Stomach (tissue), 9 donors: ENCODE measurements around the gene POC1B. TPM values are rescaled to one million over a fixed set of nuclear protein-coding genes. Genes with fewer than 3 reads are reported as not detected.
A peak's percentile ranks its signal among the peaks of the same experiment; 100 is the strongest.

Experiments
- DNase-seq, 2 donors: peaks; one replicate each; pipeline versions ENCODE4 v3.0.0 to v3.0.0-alpha.2; 2013 to 2019
- H3K27ac ChIP-seq, 5 donors: fragments of 200-600 bp in 4 of 5; sonication (generic) in 4 of 5; one replicate each; pipeline ENCODE4 v1.5.1; 2013 to 2019; ENCODE audit warnings: mild to moderate bottlenecking in 1 of 5, moderate library complexity in 1 of 5
- H3K27me3 ChIP-seq, 3 donors: fragments of 200-600 bp; sonication (generic); one replicate each; pipeline ENCODE4 v1.5.1; 2017 to 2019; ENCODE audit warnings: mixed run types in 1 of 3
- H3K36me3 ChIP-seq, 4 donors: fragments of 200-600 bp; sonication (generic); 1 replicate in 3 of 4; 2 replicates in 1 of 4; pipeline ENCODE4 v1.5.1; 2016 to 2019
- H3K4me1 ChIP-seq, 4 donors: fragments of 200-600 bp; sonication (generic); one replicate each; pipeline ENCODE4 v1.5.1; 2016 to 2019
- H3K4me3 ChIP-seq, 4 donors: fragments of 200-600 bp; sonication (generic) in 3 of 4; one replicate each; pipeline ENCODE4 v1.5.1; 2016 to 2019; ENCODE audit warnings: mild to moderate bottlenecking in 1 of 4
- H3K9me3 ChIP-seq, 4 donors: fragments of 200-600 bp; sonication (generic); one replicate each; pipeline ENCODE4 v1.5.1; 2016 to 2019
- EP300 ChIP-seq: sonication (generic); formaldehyde crosslinking; IDR thresholded peaks from one replicate; pipeline ENCODE4 v1.6.1; 2017; ENCODE audit warnings: antibody characterized with exemption
- POLR2A ChIP-seq, 4 donors: fragments of 450-650 bp; IDR thresholded peaks; one replicate each; pipeline ENCODE4 v1.6.1; 2016; ENCODE audit warnings: antibody characterized with exemption in 4 of 4, control low read depth in 2 of 4, mild to moderate bottlenecking in 1 of 4, moderate library complexity in 1 of 4
- POLR2AphosphoS5 ChIP-seq, 3 donors: sonication (generic); formaldehyde crosslinking; IDR thresholded peaks; one replicate each; pipeline ENCODE4 v1.6.1; 2016; ENCODE audit warnings: antibody characterized with exemption in 3 of 3
- WGBS, 5 donors: extraction: QIAGEN DNeasy Blood & Tissue Kit in 3 of 5; methylation state at CpG; one replicate each; pipeline versions ENCODE4 v1.1.5 to v1.1.7; 2013 to 2018; 5-methylcytosine and 5-hydroxymethylcytosine counted together
- intact Hi-C: fragments of 100-400 bp; cut with DNase I; formaldehyde crosslinking; loops from one replicate; pipeline ENCODE4 v1.15.1; 2023; ENCODE audit warnings: low total_unique reads
- polyA plus RNA-seq, 3 donors: library from polyadenylated mRNA; stranded (reverse); fragments of 200-250 nt; gene quantifications; one replicate each; pipeline ENCODE4 v1.2.3, GENCODE V29; 2013
- total RNA-seq, 5 donors: library from RNA; depleted of rRNA; stranded (reverse); fragments of >200 nt; gene quantifications; one replicate each; pipeline versions ENCODE4 v1.1.0 to v1.2.3, GENCODE V29; 2014 to 2016
- TF ChIP-seq, protein P1 (sequence below), 7 experiments: fragments of 450-650 bp in 4 of 7; fragments of 200-600 bp in 3 of 7; sonication (generic) in 3 of 7; IDR thresholded peaks; one replicate each; pipeline ENCODE4 v1.5.1; 2016 to 2019; ENCODE audit warnings: antibody characterized with exemption in 7 of 7, control low read depth in 2 of 7, mild to moderate bottlenecking in 1 of 7
- donor health status: healthy with polysubstance abuse.
- donor health status: Bipolar disorder and iron deficiency.
- donor health status: healthy.

POC1B gene
- total and polyA plus RNA-seq, 8 donors, result 1.7 to 68.3 (median 18.3) TPM

DNA sequence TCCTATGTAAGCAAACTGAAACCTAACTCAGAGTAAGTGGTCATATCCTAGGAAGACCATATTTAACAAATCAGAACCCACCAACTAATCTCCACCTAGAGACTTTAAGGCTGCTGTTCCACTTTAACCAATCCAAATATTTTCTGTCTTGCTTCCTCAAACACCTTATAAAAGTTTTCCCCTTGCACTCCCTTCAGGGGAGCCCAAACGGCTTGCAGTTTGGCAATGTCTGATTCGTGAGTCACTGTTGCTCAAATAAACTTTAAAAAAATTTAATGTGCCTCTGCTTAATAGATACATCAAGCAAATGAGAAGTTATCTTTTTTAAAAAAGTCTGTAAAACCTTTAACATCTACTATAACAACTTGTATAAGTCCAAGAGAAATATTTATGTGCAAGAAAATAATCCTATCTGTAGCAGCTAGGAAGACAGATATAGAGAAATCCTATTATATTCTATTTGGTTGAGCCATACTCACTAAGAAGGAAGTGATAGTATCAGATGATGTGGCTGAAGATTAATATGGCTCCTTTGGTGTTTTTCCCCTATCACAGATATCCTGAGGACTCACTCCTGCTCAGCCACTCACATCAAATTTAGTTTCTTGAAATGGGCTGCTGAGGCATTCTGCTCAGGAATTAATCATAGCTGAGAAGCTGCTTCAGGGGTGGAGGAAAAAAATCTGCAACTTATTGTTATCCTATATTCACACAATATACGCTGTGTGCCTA lies 108.4 kb downstream of the POC1B start:
- Histone ChIP-seq H3K4me1 (peaks cover 0 to 21% (median 3%) of the 10 kb centered on the region in 4 donors), H3K4me3 (no peak overlapping the region), H3K9me3 (no peaks in the 10 kb centered on the region), H3K36me3 (peaks cover 0 to 6% (median 0%) of the 10 kb centered on the region in 4 donors), H3K27me3 (no peaks in the 10 kb centered on the region), H3K27ac (peak overlapping the region in 3 of 5 donors; percentile 3 to 30 (median 16))
- no peak for TF ChIP-seq EP300
- TF ChIP-seq POLR2A (IDR thresholded peaks at IDR 0.05), result no peak
- TF ChIP-seq, protein P1, sequence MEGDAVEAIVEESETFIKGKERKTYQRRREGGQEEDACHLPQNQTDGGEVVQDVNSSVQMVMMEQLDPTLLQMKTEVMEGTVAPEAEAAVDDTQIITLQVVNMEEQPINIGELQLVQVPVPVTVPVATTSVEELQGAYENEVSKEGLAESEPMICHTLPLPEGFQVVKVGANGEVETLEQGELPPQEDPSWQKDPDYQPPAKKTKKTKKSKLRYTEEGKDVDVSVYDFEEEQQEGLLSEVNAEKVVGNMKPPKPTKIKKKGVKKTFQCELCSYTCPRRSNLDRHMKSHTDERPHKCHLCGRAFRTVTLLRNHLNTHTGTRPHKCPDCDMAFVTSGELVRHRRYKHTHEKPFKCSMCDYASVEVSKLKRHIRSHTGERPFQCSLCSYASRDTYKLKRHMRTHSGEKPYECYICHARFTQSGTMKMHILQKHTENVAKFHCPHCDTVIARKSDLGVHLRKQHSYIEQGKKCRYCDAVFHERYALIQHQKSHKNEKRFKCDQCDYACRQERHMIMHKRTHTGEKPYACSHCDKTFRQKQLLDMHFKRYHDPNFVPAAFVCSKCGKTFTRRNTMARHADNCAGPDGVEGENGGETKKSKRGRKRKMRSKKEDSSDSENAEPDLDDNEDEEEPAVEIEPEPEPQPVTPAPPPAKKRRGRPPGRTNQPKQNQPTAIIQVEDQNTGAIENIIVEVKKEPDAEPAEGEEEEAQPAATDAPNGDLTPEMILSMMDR (IDR thresholded peaks at IDR 0.05), result no peak
- TF ChIP-seq POLR2AphosphoS5 (IDR thresholded peaks at IDR 0.05), result no peak
- 44 to 59% (median 44%) methylated on average over 3 of the region's 3 CpGs for WGBS, 5 donors
- intact Hi-C loops, result no loop called here
- DNase-seq, result peak in 1 of 2 donors; percentile 23

DNA sequence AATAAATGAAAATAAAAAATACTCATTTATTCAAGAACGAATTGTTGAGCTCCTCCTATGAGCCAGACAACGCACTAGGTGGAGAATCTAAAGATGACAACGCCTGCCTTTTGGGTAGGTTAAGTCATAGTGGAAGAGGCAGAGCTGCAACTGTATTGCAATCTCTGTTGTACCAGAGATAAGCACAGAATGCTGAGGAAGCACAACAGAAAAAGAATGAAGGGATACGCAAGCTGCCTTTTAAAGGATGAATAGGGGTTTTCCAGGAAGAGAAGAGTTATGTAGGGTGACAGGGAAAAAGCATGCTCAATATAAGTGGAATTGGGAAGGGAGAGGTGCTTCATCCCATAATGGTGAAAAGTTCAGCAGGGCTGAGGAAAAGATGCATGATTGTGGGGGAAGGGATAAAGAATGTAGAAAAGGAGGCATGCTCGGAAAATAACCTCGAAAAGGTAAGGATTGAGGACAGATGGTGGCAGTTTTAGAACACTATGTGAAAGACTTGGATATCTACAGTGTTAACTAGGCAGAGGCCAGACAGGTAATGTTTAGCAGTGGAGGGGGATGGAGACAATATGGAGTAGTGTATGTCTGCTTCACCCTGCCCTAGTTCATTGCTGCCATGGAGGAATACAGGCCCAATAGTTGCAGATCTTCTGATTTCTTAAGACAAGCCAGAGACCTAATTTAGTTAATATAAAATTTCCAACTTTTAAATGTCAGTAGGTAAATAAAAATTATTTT lies 109.6 kb downstream of the POC1B start:
- Histone ChIP-seq H3K4me3 (no peak overlapping the region), H3K36me3 (peaks cover 0 to 6% (median 0%) of the 10 kb centered on the region in 4 donors), H3K27ac (no peak overlapping the region), H3K4me1 (peaks cover 0 to 21% (median 3%) of the 10 kb centered on the region in 4 donors), H3K9me3 (no peaks in the 10 kb centered on the region), H3K27me3 (no peaks in the 10 kb centered on the region)
- DNase-seq, result no peak
- TF ChIP-seq POLR2A (IDR thresholded peaks at IDR 0.05), result no peak
- TF ChIP-seq, protein P1 (IDR thresholded peaks at IDR 0.05), result no peak
- TF ChIP-seq EP300, result no peak
- TF ChIP-seq POLR2AphosphoS5 (IDR thresholded peaks at IDR 0.05), result no peak
- 88 to 98% (median 95%) methylated on average over 6 of the region's 6 CpGs for WGBS, 5 donors
- intact Hi-C loops, result no loop called here

DNA sequence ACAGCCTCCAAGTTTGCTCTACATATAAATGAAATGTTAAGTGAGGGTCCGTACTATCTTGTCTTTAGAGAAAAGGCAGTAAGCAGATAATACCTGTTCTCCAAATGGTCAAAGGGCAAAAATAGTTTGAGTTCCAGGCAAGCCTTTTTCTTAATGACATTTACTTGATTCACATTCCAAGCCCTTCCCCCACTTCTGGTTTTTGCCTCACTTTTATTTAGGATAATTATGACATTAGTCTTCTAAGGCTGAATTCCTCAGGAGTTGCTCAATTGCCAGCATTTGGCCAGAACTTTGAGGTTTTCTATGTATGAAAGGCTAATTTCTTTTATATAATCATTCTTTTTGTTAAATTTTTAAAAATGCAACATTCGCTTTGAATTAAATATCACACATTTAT lies 111.0 kb downstream of the POC1B start:
- WGBS, 5 donors, result 94 to 98% (median 96%) methylated on average over 2 of the region's 2 CpGs
- H3K27me3 ChIP-seq, result no peaks in the 10 kb centered on the region
- H3K4me1 ChIP-seq, result peaks cover 0 to 21% (median 3%) of the 10 kb centered on the region in 4 donors
- no peak overlapping the region for H3K4me3 ChIP-seq
- H3K9me3 ChIP-seq, result no peaks in the 10 kb centered on the region
- TF ChIP-seq POLR2A (IDR thresholded peaks at IDR 0.05), result no peak
- no peak for TF ChIP-seq EP300
- no peak for TF ChIP-seq POLR2AphosphoS5 (IDR thresholded peaks at IDR 0.05)
- TF ChIP-seq, protein P1 (IDR thresholded peaks at IDR 0.05), result no peak
- H3K27ac ChIP-seq, result no peak overlapping the region
- intact Hi-C loops, result no loop called here
- no peak for DNase-seq
- no peaks in the 10 kb centered on the region for H3K36me3 ChIP-seq

DNA sequence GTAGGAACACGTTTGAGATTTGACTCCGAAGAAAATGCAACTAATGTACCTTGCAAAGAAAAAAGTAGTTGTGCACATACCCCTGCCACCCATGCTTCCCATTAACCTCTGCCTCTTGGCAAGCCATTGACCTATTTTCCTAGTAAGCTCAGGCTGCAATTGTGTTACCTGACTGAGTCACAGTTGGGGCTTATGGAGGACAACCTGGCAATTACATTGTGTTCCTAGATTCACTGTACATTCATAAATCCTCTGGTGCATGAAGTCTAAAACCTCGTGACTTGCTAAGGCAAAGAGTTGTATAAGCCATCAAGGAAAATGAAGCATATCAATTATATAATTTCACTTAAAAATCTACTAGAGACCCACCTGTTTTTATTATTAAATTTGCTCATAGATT lies 111.5 kb downstream of the POC1B start:
- Histone ChIP-seq H3K4me1 (peaks cover 0 to 21% (median 3%) of the 10 kb centered on the region in 4 donors), H3K27ac (no peak overlapping the region), H3K9me3 (no peaks in the 10 kb centered on the region), H3K4me3 (no peak overlapping the region), H3K36me3 (no peaks in the 10 kb centered on the region), H3K27me3 (no peaks in the 10 kb centered on the region)
- TF ChIP-seq POLR2AphosphoS5 (IDR thresholded peaks at IDR 0.05) (no peak), POLR2A (IDR thresholded peaks at IDR 0.05) (no peak), EP300 (no peak)
- TF ChIP-seq, protein P1 (IDR thresholded peaks at IDR 0.05), result no peak
- WGBS, 5 donors, result 85 to 90% (median 89%) methylated on average over 3 of the region's 3 CpGs
- no peak for DNase-seq
- intact Hi-C loops, result no loop called here
